Activated CD8-positive, alpha-beta memory T cell treated with anti-CD3 and anti-CD28 coated beads for 48 hours (primary cell): ENCODE data around the gene BTC.
"Not testable (repeated sequence)": the region's sequence is repeated elsewhere in the genome, so short reads cannot be mapped to it uniquely, and the experiment has no call there.

Experiments
- DNase-seq, 3 experiments: peaks; one replicate each; pipeline ENCODE4 v3.0.0-alpha.2; 2020; ENCODE audit warnings: low read depth in 2 of 3, low spot score in 2 of 3

BTC gene, protein sequence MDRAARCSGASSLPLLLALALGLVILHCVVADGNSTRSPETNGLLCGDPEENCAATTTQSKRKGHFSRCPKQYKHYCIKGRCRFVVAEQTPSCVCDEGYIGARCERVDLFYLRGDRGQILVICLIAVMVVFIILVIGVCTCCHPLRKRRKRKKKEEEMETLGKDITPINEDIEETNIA

DNA sequence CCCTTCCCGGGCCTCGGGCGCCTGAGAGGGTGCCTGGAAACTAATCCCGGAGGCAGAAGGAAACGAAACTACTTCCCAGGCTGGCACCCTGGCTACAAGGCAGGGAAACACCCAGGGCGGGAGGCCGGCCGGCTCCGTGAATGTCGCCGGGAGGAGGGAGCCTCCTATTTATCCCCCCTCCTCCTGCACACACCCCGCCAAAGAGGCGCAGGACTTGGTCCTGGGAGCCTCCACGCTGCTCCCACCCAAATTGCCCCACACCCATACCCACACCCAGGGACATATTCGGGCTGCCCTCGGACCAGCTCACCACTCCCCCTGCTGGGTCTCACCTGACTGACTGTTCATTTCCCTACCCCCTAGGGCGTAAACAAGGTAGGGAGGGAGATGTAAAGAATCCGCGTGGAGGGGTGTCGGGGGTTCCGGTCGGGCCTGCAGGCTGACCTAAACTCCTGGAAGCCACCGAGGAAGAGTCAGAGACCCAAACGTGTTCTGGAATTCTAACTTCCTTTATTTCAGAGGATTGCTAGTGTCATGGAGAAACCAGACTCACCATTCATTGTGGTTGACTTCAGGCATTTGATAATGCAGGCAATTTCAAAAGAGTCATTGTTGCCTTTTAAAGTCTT is at the start of gene BTC:
BTC (minus strand) TSS at position 142 of the 629 bp plus-strand sequence. CDS start 198 bp downstream, outside the sequence.
- no peak for DNase-seq

DNA sequence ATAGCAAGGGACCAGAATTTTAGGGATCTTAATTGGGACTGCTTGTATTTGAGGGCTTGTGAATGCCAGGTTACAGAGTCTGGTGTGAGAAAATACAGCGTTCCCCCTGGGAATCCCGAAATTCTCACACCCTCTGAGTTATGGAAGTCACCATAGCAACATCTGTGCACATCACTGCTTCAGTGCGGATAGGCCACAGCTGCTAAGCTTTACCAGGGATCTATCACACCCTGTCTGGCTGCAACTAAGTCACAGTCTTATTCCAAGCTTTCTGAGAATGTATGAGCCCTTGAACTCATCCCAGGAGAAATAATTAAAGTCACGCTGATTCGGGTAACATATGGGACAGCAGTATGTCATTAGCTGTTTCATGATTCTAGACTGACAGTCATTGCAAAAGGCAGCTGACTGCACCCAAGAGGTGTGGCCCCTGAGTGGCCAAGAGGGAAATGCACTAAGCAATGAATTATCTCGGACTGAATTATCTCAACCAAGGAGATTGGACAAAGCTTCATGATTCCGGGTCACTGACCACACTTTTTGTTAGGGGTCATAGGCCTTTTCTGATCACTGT is 46.7 kb upstream of the BTC start:
- DNase-seq = no peak

GRCh38 chr4:74838746-74839370 is 44.5 kb upstream of the BTC start:
- no peak for DNase-seq

GRCh38 chr4:74830928-74831327 is 36.6 kb upstream of the BTC start:
- DNase-seq = no peak

DNA sequence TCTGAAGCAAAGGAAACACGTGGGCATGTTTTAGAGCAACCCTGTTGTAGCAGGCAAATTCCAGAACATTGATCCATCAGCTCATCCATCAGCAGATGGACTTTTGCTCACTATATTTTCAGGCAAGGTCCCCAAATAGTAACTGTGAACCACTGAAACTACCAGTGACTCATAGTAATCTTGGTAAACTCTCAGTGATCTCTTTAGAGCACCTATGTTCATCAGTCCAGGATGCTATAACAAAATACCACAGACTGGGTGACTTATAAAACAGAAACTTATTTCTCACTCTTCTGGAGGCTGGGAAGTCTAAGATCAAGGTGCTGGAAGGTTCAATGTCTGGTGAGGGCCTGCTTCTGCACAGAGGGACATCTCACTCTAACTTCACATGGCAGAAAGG is 28.9 kb upstream of the BTC start:
- no peak for DNase-seq

GRCh38 chr4:74822603-74823002 is 28.3 kb upstream of the BTC start:
- no peak for DNase-seq

DNA sequence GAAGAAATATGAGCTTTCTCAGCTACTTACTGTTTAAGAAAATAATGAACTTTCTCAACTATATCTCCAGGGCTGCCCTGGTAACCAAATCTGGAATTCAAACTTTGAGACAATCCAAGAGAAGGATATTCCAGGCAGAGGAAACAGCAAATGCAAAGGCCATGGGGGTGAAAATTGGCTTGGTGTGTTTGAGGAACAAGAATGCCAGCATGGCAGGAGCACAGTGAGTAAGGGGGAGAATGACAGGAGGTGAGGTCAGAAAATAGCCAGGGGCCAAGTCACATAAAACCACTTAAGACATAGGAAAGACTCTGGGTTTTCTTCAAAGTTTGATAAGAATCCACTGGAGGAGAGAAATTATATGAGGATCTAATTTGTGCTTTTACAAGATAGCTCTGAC is 27.2 kb upstream of the BTC start:
- no peak for DNase-seq

DNA sequence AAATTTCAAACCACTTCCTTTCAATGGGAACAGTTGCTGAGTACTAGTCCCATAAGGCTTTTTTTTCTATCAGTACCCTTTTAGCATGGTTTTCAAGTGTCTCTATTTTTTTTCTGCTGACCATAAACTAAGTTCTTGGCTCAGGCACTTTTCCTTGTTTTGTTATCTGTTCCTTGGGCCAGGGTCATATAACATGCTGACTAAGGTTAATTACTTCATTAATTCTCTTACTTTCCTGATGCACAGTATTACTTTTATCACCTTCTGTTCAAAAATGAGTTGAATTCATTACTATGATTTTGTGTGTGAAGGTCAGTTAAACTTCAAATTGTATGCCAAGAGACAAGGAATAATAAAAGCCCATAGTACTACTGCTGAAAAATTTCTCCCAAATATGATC is 19.7 kb upstream of the BTC start:
- no peak for DNase-seq

- DNase-seq = not testable (repeated sequence)
Measured at GRCh38 chr4:74812056-74812455, 17.7 kb upstream of the BTC start.

DNA sequence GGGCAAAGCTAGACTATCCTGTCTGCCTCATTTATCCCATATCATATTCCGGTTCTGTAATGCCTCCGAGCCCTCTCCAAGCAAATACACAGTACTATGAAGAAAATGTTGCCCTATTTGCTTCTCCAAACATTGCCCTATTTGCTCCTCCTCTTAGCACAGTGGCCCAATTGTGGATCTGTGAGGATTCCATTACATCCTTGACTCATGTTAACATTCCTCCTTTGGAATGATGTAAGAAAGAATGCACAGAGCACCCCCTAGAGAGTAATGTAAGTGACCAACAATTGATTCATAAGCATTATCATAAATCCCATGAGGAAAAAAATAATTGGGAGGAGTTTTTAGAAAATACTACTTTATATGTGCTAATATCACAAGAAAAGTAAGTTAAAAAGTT is 11.3 kb upstream of the BTC start:
- no peak for DNase-seq

DNA sequence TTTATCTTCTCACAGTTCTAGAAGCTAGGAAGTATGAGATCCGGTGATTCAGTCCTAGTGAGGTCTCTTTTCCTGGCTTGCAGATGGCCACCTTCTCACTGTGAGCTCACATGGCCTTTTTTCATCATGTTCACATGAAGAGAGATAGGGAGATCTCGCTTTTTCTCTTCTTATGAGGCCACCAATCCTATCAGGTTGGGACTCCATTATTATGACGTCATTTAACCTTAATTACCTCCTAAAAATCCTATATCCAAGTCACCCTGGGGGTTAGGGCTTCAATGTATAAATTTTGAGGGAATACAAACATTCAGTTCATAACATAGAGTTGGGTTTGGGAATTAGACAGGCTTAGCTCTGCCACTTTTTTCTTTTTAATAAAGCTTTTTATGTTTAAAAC is 6.0 kb upstream of the BTC start:
- DNase-seq = no peak

- no peak for DNase-seq
Measured at GRCh38 chr4:74796631-74797030, 2.3 kb upstream of the BTC start.

DNA sequence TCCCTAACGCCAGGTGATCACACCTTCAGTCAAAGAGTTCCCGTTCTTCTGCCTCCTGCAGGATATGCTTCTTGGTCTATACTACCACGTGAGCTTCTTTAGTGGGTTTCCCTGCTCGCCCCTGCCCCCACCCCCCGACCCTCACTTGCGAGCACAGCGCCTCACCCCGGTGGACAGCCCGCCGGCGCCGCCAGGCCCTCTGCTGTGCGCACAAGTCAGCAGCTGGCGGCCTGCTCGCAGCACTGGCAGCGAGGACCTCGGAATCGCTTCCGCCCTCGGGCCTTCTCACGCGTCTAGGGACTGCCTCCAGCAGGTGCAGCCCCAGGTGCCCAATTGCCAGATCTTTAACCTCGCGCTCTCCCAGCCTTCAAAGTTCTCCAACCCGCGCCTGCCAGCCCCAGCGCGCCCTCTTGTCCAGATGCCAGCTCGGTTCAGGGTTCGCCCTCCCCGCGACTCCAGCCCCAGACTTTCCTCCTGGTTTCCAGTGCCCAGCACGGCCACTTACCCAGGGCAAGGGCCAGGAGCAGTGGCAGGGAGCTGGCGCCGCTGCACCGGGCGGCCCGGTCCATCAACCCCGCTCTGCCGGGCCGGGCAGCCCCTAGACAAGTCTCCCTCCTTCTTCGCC is 454 bp downstream of the BTC start:
- DNase-seq = no peak

GRCh38 chr4:74790652-74791051 is 3.7 kb downstream of the BTC start:
- no peak for DNase-seq

- DNase-seq = no peak
Measured at GRCh38 chr4:74789518-74789917, 4.8 kb downstream of the BTC start.

GRCh38 chr4:74777531-74777930 is 16.8 kb downstream of the BTC start:
- no peak for DNase-seq

- DNase-seq = no peak
Measured at GRCh38 chr4:74772783-74773182, 21.5 kb downstream of the BTC start.

- DNase-seq = no peak
Measured at GRCh38 chr4:74772106-74772505, 22.2 kb downstream of the BTC start.

- DNase-seq = no peak
Measured at GRCh38 chr4:74770226-74770910, 24.0 kb downstream of the BTC start.

GRCh38 chr4:74768857-74769525 is 25.3 kb downstream of the BTC start:
- no peak for DNase-seq

- no peak for DNase-seq
Measured at GRCh38 chr4:74764119-74764518, 30.2 kb downstream of the BTC start.
